Fibroblast of lung (primary cell): ENCODE data around the gene XRCC1. TPM values are rescaled to one million over a fixed set of nuclear protein-coding genes. Genes with fewer than 3 reads are reported as not detected.

ENCODE experiments used
- DNase-seq, 2 donors: peaks; one replicate each; pipeline versions ENCODE4 v3.0.0 to v3.0.0-alpha.2; 2010; ENCODE audit warnings: low read depth in 2 of 2
- H2AFZ ChIP-seq: 2 replicates; pipeline ENCODE4 v1.5.1; 2012; ENCODE audit warnings: low read length, control low read depth, inconsistent platforms
- H3K27ac ChIP-seq: 2 replicates; pipeline ENCODE4 v1.5.1; 2011; ENCODE audit warnings: low read length, control low read depth; ENCODE audit not compliant: insufficient read depth
- H3K27me3 ChIP-seq: 2 replicates; pipeline ENCODE4 v1.5.1; 2011; ENCODE audit warnings: mild to moderate bottlenecking, low read length; ENCODE audit not compliant: control insufficient read depth, insufficient read depth
- H3K36me3 ChIP-seq: 2 replicates; pipeline ENCODE4 v1.5.1; 2011; ENCODE audit warnings: low read length; ENCODE audit not compliant: control insufficient read depth, insufficient read depth
- H3K4me1 ChIP-seq: 2 replicates; pipeline ENCODE4 v1.5.1; 2011; ENCODE audit warnings: low read length; ENCODE audit not compliant: control insufficient read depth, insufficient read depth; ENCODE audit errors: extremely low read depth
- H3K4me2 ChIP-seq: 2 replicates; pipeline ENCODE4 v1.5.1; 2011; ENCODE audit warnings: low read length, control low read depth; ENCODE audit not compliant: insufficient read depth; ENCODE audit errors: extremely low read depth
- H3K4me3 ChIP-seq, 4 experiments: fragments of 200-600 bp in 1 of 4; sonication (generic) in 1 of 4; replicated peaks in 1 of 4; 2 replicates each; pipeline ENCODE4 v1.5.1; 2011 to 2016; ENCODE audit warnings: low read length in 4 of 4, low read depth in 3 of 4, mild to moderate bottlenecking in 3 of 4, control low read depth in 2 of 4, inconsistent platforms in 1 of 4, mixed read lengths in 1 of 4; ENCODE audit not compliant: insufficient read depth in 1 of 4; ENCODE audit errors: control extremely low read depth in 1 of 4
- H3K79me2 ChIP-seq: 2 replicates; pipeline ENCODE4 v1.5.1; 2012; ENCODE audit warnings: mild to moderate bottlenecking, low read length, inconsistent platforms; ENCODE audit not compliant: control insufficient read depth, insufficient read depth
- H3K9ac ChIP-seq: 2 replicates; pipeline ENCODE4 v1.5.1; 2011; ENCODE audit warnings: mild to moderate bottlenecking, low read length, control low read depth; ENCODE audit not compliant: insufficient read depth
- H3K9me3 ChIP-seq: 2 replicates; pipeline ENCODE4 v1.5.1; 2012; ENCODE audit warnings: low read depth, low read length; ENCODE audit not compliant: control insufficient read depth, insufficient read depth
- H4K20me1 ChIP-seq: 2 replicates; pipeline ENCODE4 v1.5.1; 2011; ENCODE audit warnings: low read length; ENCODE audit not compliant: control insufficient read depth, insufficient read depth; ENCODE audit errors: extremely low read depth
- CTCF ChIP-seq, 2 donors: IDR thresholded peaks in 1 of 2; conservative IDR thresholded peaks in 1 of 2; 1 replicate in 1 of 2; 2 replicates in 1 of 2; pipeline ENCODE4 v1.5.1; 2011 to 2012; ENCODE audit warnings: low read length in 2 of 2, control low read depth in 1 of 2, inconsistent platforms in 1 of 2, low read depth in 1 of 2, mild to moderate bottlenecking in 1 of 2
- EZH2 ChIP-seq: IDR thresholded peaks from 2 replicates; pipeline ENCODE4 v1.5.1; 2012; ENCODE audit warnings: low read length, control low read depth, mild to moderate bottlenecking; ENCODE audit errors: missing control alignments
- polyA plus RNA-seq, 2 donors: library from polyadenylated mRNA; depleted of rRNA in 1 of 2; stranded (reverse) in 1 of 2; unstranded in 1 of 2; fragments of >200 nt; gene quantifications; 2 replicates each; pipeline ENCODE4 v1.2.1, GENCODE V29; 2011 to 2012; ENCODE audit warnings: missing spikeins in 1 of 2
- total RNA-seq: library from RNA; depleted of rRNA; stranded (reverse); fragments of >200 nt; gene quantifications from 2 replicates; pipeline ENCODE4 v1.2.1, GENCODE V29; 2014

Gene XRCC1
- total and polyA plus RNA-seq, 2 donors (not counting 1 experiment from before 2014, with no cell fraction given): 8.6 to 14.5 TPM

GRCh38 chr19:43506629-43507028, 68.7 kb downstream of the XRCC1 start:
- TF ChIP-seq EZH2: no peak
- TF ChIP-seq CTCF (conservative IDR thresholded peaks at IDR 0.05 in 1 of 2, IDR thresholded peaks at IDR 0.05 in 1 of 2; ENCODE audit: low read depth in 1 of 2, low read length in 2 of 2): no peak
- no peak overlapping the region for H3K27ac ChIP-seq
- no peaks in the 10 kb centered on the region for H3K79me2 ChIP-seq
- H3K4me3 ChIP-seq: no peak overlapping the region
- peaks cover 5% of the 10 kb centered on the region for H3K4me1 ChIP-seq
- no peak overlapping the region for H2AFZ ChIP-seq
- H3K36me3 ChIP-seq: peaks cover 6% of the 10 kb centered on the region
- H4K20me1 ChIP-seq: no peaks in the 10 kb centered on the region
- H3K9me3 ChIP-seq: no peaks in the 10 kb centered on the region
- no peaks in the 10 kb centered on the region for H3K27me3 ChIP-seq
- no peak for DNase-seq
- H3K9ac ChIP-seq: no peak overlapping the region
- no peak overlapping the region for H3K4me2 ChIP-seq

- H3K9ac ChIP-seq: no peak overlapping the region
- no peaks in the 10 kb centered on the region for H3K27me3 ChIP-seq
- no peaks in the 10 kb centered on the region for H4K20me1 ChIP-seq
- H3K27ac ChIP-seq: no peak overlapping the region
- peaks cover 6% of the 10 kb centered on the region for H3K36me3 ChIP-seq
- TF ChIP-seq CTCF (conservative IDR thresholded peaks at IDR 0.05 in 1 of 2, IDR thresholded peaks at IDR 0.05 in 1 of 2; ENCODE audit: low read depth in 1 of 2, low read length in 2 of 2): no peak
- TF ChIP-seq EZH2: no peak
- H3K79me2 ChIP-seq: no peaks in the 10 kb centered on the region
- peaks cover 5% of the 10 kb centered on the region for H3K4me1 ChIP-seq
- H3K9me3 ChIP-seq: no peaks in the 10 kb centered on the region
- H2AFZ ChIP-seq: no peak overlapping the region
- no peak overlapping the region for H3K4me2 ChIP-seq
- no peak for DNase-seq
- no peak overlapping the region for H3K4me3 ChIP-seq
These were observed 69.4 kb downstream of the XRCC1 start for GRCh38 chr19:43505941-43506340.

GRCh38 chr19:43505186-43505456, 70.2 kb downstream of the XRCC1 start:
- Histone ChIP-seq H3K27me3 (no peaks in the 10 kb centered on the region), H4K20me1 (no peaks in the 10 kb centered on the region), H3K4me2 (peak overlapping the region; percentile 81), H3K27ac (no peak overlapping the region), H3K9ac (no peak overlapping the region), H3K9me3 (no peaks in the 10 kb centered on the region), H3K4me1 (peaks cover 5% of the 10 kb centered on the region), H3K36me3 (peaks cover 4% of the 10 kb centered on the region), H3K79me2 (no peaks in the 10 kb centered on the region), H3K4me3 (no peak overlapping the region), H2AFZ (no peak overlapping the region)
- no peak for TF ChIP-seq CTCF (conservative IDR thresholded peaks at IDR 0.05 in 1 of 2, IDR thresholded peaks at IDR 0.05 in 1 of 2; ENCODE audit: low read depth in 1 of 2, low read length in 2 of 2)
- TF ChIP-seq EZH2: no peak
- no peak for DNase-seq
